NT2/D1 (cell line): ENCODE results near the gene ALG14.
"Not testable (repeated sequence)": the region's sequence is repeated elsewhere in the genome, so short reads cannot be mapped to it uniquely, and the experiment has no call there.

ENCODE experiments used
- DNase-seq: peaks from one replicate; pipeline ENCODE4 v3.0.0-alpha.2; 2011; ENCODE audit warnings: low read depth, low spot score
- H3K27me3 ChIP-seq: 2 replicates; pipeline ENCODE4 v1.6.0; 2011; ENCODE audit warnings: mild to moderate bottlenecking; ENCODE audit not compliant: insufficient read length, insufficient read depth
- H3K36me3 ChIP-seq: 2 replicates; pipeline ENCODE4 v1.6.1; 2011; ENCODE audit warnings: mild to moderate bottlenecking, low read length, mixed read lengths; ENCODE audit not compliant: insufficient read depth, insufficient read length
- H3K4me1 ChIP-seq: 2 replicates; pipeline ENCODE4 v1.5.1; 2011; ENCODE audit not compliant: insufficient read depth, insufficient read length
- H3K4me3 ChIP-seq: 2 replicates; pipeline ENCODE4 v1.5.1; 2011; ENCODE audit warnings: low read depth; ENCODE audit not compliant: insufficient read length
- H3K9ac ChIP-seq: 2 replicates; pipeline ENCODE4 v1.6.0; 2011; ENCODE audit warnings: low read depth; ENCODE audit not compliant: insufficient read length
- H3K9me3 ChIP-seq: 2 replicates; pipeline ENCODE4 v1.5.1; 2011; ENCODE audit warnings: mild to moderate bottlenecking, low read length; ENCODE audit not compliant: insufficient read depth
- SUZ12 ChIP-seq: IDR thresholded peaks from 2 replicates; pipeline ENCODE4 v1.6.1; 2011; ENCODE audit not compliant: insufficient read length, insufficient read depth; ENCODE audit errors: extremely low read depth
- YY1 ChIP-seq: IDR thresholded peaks from 2 replicates; pipeline ENCODE4 v1.6.1; 2011; ENCODE audit not compliant: insufficient read length, insufficient read depth
- ZNF274 ChIP-seq: IDR thresholded peaks from 2 replicates; pipeline ENCODE4 v1.6.1; 2011; ENCODE audit warnings: mild to moderate bottlenecking, low read depth, low read length

Gene ALG14

DNA sequence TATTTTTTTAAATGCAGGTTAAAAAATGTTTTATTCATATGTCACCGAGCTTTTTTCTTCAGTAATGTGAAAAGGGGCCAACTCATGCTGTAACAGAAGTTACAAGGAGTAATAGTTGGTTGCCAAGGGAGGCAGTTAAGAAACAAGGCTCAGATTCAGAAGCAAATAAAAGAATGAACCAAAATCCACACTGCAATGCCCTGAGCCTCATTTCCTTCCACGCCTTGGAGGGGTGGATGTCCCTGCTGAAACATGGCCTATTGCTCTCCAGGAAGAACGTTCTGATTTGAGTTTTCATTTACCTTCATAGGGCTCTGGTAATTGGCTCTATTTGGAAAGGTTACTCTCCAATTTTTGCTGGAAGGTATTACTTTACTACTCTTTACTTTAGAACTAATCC, 24.4 kb downstream of the ALG14 start:
- no peaks in the 10 kb centered on the region for H3K27me3 ChIP-seq
- no peaks in the 10 kb centered on the region for H3K4me1 ChIP-seq
- no peaks in the 10 kb centered on the region for H3K36me3 ChIP-seq
- no peaks in the 10 kb centered on the region for H3K9me3 ChIP-seq
- H3K4me3 ChIP-seq, result no peak overlapping the region
- TF ChIP-seq YY1 (no peak), SUZ12 (no peak), ZNF274 (no peak)
- DNase-seq, result no peak
- H3K9ac ChIP-seq, result no peak overlapping the region

DNA sequence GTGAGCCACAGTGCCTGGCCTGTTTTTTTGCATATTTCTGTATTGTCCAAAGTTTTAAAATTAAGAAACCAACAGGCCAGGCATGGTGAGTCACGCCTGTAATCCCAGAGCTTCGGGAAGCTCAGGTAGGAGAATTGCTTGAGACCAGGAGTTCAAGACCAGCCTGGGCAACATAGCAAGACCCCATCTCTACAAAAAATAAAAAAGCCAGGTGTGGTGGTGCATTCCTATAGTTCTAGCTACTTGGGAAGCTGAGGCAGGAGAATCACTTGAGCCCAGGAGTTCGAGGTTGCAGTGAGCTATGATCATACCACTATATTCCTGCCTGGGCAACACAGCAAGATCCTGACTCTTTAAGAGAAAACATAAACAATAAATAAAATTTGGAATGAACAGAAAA, 25.1 kb downstream of the ALG14 start:
- H3K36me3 ChIP-seq, H3K9ac ChIP-seq, H3K4me3 ChIP-seq, DNase-seq, H3K4me1 ChIP-seq, H3K9me3 ChIP-seq, H3K27me3 ChIP-seq: not testable (repeated sequence)

DNA sequence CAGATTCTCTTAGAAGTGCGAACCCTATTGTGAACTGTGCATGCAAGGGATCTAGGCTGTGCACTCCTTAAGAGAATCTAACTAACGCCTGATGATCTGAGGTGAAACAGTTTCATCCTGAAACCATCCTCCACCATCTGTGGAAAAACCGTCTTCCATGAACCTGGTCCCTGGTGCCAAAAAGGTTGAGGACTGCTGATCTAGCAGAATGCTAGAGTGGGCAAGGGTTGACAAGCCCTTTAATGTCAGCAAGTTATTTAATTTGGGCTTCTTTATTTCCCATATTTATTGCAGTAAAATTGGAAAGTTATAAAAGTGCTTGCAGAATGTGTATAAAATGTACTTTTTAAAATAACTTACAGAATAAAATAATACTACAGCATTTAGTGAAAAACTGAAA, 26.4 kb downstream of the ALG14 start:
- no peak overlapping the region for H3K9ac ChIP-seq
- no peak overlapping the region for H3K4me3 ChIP-seq
- DNase-seq, result no peak
- TF ChIP-seq YY1 (no peak), SUZ12 (no peak), ZNF274 (no peak)
- no peaks in the 10 kb centered on the region for H3K4me1 ChIP-seq
- no peaks in the 10 kb centered on the region for H3K27me3 ChIP-seq
- H3K36me3 ChIP-seq, result no peaks in the 10 kb centered on the region
- no peaks in the 10 kb centered on the region for H3K9me3 ChIP-seq

DNA sequence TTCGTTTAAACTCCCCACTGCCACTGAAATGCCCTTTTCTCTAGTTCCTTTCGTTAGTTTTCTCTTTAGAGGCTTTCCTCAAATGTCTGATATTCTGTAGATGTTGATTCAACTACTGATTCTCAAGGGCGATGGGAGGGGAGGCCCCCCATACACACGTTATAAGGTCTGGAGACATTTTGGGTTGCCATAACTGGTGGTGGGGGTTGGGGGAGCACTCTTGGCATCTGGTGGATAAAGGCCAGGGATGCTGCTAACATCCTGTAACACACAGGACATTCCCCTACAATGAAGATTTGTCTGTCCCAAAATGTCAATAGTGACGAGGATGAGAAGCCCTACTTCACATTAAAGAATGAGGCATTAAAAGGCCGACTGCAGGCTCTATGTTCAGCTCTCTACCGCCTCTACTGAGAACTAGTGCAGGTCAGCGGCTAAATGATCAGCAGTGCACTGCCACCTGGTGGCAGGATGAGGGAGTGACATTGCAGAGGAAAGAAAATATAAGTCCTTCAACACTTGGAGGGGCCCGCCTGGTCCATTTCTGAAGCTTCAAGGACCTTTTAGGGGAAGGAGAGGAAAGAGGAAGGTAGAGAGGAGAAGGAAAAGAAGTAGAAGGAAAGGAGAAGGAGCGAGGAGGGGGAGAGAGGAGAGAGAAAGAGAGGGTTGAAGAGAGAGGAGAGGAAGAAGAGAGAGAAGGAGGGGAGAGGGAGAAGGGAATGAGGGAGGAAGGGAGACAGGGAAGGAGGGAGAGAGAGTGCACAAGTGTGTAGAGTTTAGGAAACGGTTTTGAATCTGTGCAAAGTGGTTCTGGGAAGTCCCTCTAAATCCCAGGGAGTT, 29.4 kb downstream of the ALG14 start:
- Histone ChIP-seq H3K9ac (no peak overlapping the region), H3K9me3 (no peaks in the 10 kb centered on the region), H3K36me3 (no peaks in the 10 kb centered on the region), H3K27me3 (no peaks in the 10 kb centered on the region), H3K4me1 (no peaks in the 10 kb centered on the region), H3K4me3 (no peak overlapping the region)
- no peak for TF ChIP-seq ZNF274
- TF ChIP-seq SUZ12, result no peak
- TF ChIP-seq YY1, result no peak
- DNase-seq, result peak; percentile 88

DNA sequence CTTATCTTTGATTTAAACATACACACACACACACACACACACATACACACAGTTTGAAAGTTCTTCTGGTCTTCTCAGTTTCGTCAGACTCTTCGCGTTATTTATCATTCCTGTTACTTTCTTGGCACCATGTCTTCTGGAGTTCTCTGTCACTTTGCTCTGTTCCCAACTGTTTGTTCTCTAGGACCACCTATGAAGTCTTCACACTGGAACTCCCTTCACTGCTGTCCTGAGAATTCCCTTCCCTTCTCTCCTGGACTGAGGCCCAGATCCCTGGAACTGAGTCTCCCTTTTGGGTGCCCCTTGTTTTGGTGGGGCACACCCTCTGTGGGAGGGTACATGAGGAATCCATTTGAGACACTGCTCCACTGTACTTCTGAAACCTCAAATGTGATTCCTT, 30.5 kb downstream of the ALG14 start:
- TF ChIP-seq SUZ12, result no peak
- no peak for TF ChIP-seq YY1
- TF ChIP-seq ZNF274, result no peak
- Histone ChIP-seq H3K9ac (no peak overlapping the region), H3K9me3 (no peaks in the 10 kb centered on the region), H3K4me3 (no peak overlapping the region), H3K4me1 (no peaks in the 10 kb centered on the region), H3K36me3 (no peaks in the 10 kb centered on the region), H3K27me3 (no peaks in the 10 kb centered on the region)
- DNase-seq, result no peak

DNA sequence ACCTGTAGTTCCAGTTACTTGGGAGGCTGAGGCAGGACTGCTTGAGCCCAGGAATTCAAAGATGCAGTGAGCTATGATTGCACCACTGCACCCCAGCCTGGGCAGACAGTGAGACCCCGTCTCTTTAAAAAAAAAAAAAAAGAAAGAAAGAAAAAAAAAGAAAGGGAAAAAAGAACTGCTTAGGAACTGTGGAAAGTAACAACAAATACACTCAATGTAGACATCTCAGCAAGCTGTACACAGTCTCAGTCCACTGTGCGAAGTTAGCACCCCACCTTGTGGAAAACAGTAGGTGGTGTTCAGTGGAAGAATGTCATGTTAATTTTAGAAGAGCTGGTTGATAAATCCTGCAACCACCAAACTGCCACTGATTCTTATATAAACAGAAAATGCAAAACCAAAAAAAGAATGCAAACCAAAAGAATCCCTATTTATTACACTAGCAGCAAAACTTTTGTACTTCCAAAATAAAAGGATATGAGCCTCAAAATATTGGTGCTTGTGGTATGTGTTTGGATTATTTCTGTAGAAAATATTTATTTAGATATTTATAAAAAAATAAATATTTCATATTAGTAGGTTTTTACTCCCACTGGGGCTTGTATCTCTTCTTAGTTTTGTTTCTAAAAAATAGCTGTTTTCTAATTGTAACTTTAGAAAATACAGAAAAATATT, 31.1 kb downstream of the ALG14 start:
- Histone ChIP-seq H3K4me1 (no peaks in the 10 kb centered on the region), H3K9ac (no peak overlapping the region), H3K4me3 (no peak overlapping the region), H3K9me3 (no peaks in the 10 kb centered on the region), H3K27me3 (no peaks in the 10 kb centered on the region), H3K36me3 (no peaks in the 10 kb centered on the region)
- DNase-seq, result no peak
- TF ChIP-seq YY1, result no peak
- TF ChIP-seq SUZ12, result no peak
- no peak for TF ChIP-seq ZNF274

DNA sequence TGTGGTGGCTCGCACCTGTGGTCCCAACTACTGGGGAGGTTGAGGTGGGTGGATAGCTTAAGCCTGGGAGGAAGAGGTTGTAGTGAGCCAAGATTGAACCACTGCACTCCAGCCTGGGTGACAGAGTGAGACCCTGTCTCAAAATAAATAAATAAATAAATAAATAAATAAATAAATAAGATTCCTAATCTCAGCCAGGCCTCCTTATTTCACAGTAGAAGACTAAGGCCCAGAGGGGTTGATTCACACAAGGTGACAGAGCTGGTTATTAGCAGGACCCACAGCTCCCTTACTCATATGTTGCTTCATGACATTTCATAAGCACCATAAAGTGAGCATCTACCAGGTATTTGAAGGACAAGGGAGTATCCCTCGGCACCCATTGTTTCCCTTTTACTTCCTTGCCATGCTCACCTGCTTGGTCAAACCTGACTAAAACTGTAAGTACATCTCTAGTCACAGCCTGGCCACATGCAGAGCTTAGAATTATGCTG, 32.7 kb downstream of the ALG14 start:
- Histone ChIP-seq H3K9ac (no peak overlapping the region), H3K36me3 (no peaks in the 10 kb centered on the region), H3K27me3 (no peaks in the 10 kb centered on the region), H3K9me3 (no peaks in the 10 kb centered on the region), H3K4me1 (no peaks in the 10 kb centered on the region), H3K4me3 (no peak overlapping the region)
- no peak for TF ChIP-seq ZNF274
- TF ChIP-seq YY1, result no peak
- no peak for TF ChIP-seq SUZ12
- no peak for DNase-seq
